Measurements from ENCODE around the gene SOX18. TPM values are rescaled to one million over a fixed set of nuclear protein-coding genes. Genes with fewer than 3 reads are reported as not detected.

SOX18 gene
- total and polyA plus RNA-seq, 2 experiments from 2014 or later = 0.21 TPM; not detected in 1

DNA sequence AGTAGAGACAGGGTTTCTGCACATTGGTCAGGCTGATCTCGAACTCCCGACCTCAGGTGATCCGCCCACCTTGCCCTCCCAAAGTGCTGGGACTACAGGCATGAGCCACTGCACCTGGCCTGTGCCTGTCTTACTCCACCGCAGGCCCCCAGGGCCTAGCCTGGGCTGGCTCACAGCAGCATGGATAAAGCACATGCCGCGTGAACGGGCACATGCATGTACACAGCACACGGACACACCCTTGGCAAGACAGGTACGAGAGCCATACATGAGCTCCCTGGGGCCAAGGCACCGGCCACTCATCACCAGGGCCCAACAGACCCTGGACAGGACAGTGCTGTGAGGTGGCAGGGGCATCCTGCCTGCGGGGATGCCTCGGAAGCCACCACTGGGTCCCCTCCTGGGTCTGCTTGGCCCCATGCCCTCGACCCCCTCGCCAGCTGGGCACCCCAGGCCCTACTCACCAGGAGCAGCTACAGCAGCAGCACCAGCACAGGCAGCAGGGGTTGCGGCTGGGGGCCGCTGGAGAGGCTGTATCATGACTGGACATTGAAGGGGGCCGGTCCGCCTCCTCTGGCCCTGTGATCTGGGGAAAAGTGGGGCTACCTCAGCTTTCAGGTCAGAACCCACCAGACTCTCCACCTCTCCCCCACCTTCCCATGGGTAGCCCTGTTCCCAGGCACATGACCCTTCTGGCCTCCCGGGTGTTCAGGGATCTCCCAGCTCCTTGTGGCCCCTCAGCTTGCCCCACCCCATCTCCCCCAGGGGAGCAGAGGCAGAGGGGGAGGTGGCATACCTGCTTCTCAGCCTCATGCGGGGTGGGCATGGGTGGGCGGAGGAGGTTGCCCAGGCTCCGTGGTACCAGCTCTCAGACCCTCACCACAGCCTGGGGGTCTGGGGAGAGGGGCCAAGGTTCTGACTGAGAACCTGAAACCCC is 26.9 kb upstream of the SOX18 start:
- H3K4me3 Mint-ChIP-seq = no peak overlapping the region
- no peak overlapping the region for H3K4me2 ChIP-seq
- H4K20me1 ChIP-seq (replicated peaks; ENCODE audit: insufficient read depth) = no peaks in the 10 kb centered on the region
- 0 out of 2 replicates have a peak, but pooled peaks cover 5% of the 10 kb centered on the region for H3F3A ChIP-seq (replicated peaks; ENCODE audit: low read depth)
- H3K27me3 ChIP-seq (ENCODE audit: insufficient read depth) = peaks cover 8% of the 10 kb centered on the region; the same call in 1 of the 2 replicates
- no peak overlapping the region for H2AFZ ChIP-seq
- H3K9me3 Mint-ChIP-seq = no peaks in the 10 kb centered on the region
- H3K27me3 Mint-ChIP-seq (ENCODE audit: insufficient read depth, low read depth, poor library complexity) = peaks cover 16% of the 10 kb centered on the region
- TF ChIP-seq, protein P1, sequence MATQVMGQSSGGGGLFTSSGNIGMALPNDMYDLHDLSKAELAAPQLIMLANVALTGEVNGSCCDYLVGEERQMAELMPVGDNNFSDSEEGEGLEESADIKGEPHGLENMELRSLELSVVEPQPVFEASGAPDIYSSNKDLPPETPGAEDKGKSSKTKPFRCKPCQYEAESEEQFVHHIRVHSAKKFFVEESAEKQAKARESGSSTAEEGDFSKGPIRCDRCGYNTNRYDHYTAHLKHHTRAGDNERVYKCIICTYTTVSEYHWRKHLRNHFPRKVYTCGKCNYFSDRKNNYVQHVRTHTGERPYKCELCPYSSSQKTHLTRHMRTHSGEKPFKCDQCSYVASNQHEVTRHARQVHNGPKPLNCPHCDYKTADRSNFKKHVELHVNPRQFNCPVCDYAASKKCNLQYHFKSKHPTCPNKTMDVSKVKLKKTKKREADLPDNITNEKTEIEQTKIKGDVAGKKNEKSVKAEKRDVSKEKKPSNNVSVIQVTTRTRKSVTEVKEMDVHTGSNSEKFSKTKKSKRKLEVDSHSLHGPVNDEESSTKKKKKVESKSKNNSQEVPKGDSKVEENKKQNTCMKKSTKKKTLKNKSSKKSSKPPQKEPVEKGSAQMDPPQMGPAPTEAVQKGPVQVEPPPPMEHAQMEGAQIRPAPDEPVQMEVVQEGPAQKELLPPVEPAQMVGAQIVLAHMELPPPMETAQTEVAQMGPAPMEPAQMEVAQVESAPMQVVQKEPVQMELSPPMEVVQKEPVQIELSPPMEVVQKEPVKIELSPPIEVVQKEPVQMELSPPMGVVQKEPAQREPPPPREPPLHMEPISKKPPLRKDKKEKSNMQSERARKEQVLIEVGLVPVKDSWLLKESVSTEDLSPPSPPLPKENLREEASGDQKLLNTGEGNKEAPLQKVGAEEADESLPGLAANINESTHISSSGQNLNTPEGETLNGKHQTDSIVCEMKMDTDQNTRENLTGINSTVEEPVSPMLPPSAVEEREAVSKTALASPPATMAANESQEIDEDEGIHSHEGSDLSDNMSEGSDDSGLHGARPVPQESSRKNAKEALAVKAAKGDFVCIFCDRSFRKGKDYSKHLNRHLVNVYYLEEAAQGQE (IDR thresholded peaks at IDR 0.05; ENCODE audit: unreplicated experiment) = no peak
- TF ChIP-seq EZH2 (IDR thresholded peaks at IDR 0.05; ENCODE audit: low read depth, unreplicated experiment) = no peak
- TF ChIP-seq CREB1 (CRISPR knock-in tag; IDR thresholded peaks at IDR 0.05; ENCODE audit: low read depth) = no peak
- TF ChIP-seq ZNF114 (CRISPR knock-in tag; IDR thresholded peaks at IDR 0.05) = no peak
- no peak for TF ChIP-seq EZH2phosphoT487 (IDR thresholded peaks at IDR 0.05; ENCODE audit: unreplicated experiment)
- TF ChIP-seq, protein P2, sequence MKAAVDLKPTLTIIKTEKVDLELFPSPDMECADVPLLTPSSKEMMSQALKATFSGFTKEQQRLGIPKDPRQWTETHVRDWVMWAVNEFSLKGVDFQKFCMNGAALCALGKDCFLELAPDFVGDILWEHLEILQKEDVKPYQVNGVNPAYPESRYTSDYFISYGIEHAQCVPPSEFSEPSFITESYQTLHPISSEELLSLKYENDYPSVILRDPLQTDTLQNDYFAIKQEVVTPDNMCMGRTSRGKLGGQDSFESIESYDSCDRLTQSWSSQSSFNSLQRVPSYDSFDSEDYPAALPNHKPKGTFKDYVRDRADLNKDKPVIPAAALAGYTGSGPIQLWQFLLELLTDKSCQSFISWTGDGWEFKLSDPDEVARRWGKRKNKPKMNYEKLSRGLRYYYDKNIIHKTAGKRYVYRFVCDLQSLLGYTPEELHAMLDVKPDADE (IDR thresholded peaks at IDR 0.05) = no peak
- no peak for TF ChIP-seq NANOG (IDR thresholded peaks at IDR 0.05; ENCODE audit: borderline replicate concordance)
- TF ChIP-seq JUNB (IDR thresholded peaks at IDR 0.05; ENCODE audit: unreplicated experiment) = no peak
- TF ChIP-seq, protein P3, sequence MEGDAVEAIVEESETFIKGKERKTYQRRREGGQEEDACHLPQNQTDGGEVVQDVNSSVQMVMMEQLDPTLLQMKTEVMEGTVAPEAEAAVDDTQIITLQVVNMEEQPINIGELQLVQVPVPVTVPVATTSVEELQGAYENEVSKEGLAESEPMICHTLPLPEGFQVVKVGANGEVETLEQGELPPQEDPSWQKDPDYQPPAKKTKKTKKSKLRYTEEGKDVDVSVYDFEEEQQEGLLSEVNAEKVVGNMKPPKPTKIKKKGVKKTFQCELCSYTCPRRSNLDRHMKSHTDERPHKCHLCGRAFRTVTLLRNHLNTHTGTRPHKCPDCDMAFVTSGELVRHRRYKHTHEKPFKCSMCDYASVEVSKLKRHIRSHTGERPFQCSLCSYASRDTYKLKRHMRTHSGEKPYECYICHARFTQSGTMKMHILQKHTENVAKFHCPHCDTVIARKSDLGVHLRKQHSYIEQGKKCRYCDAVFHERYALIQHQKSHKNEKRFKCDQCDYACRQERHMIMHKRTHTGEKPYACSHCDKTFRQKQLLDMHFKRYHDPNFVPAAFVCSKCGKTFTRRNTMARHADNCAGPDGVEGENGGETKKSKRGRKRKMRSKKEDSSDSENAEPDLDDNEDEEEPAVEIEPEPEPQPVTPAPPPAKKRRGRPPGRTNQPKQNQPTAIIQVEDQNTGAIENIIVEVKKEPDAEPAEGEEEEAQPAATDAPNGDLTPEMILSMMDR (conservative IDR thresholded peaks at IDR 0.05; ENCODE audit: low read depth in 2 of 2) = no peak
- TF ChIP-seq ZNF331 (CRISPR knock-in tag; IDR thresholded peaks at IDR 0.05; ENCODE audit: low read depth) = no peak
- no peak for TF ChIP-seq POLR2AphosphoS5 (IDR thresholded peaks at IDR 0.05; ENCODE audit: low read depth)
- ATAC-seq = no peak
- no peaks in the 10 kb centered on the region for H3K79me2 ChIP-seq (replicated peaks; ENCODE audit: insufficient read depth)
- DNase-seq (ENCODE audit: low spot score) = no peak
- H3K36me3 ChIP-seq (ENCODE audit: insufficient read depth) = no peaks in the 10 kb centered on the region
- peaks cover 11% of the 10 kb centered on the region; the same call in 1 of the 2 replicates for H3K4me1 ChIP-seq (ENCODE audit: insufficient read depth)
- peaks cover 15% of the 10 kb centered on the region; the same call in 2 of the 3 replicates for H3K4me1 Mint-ChIP-seq
- no peak overlapping the region for H3K27ac Mint-ChIP-seq
- H3K9me2 ChIP-seq (ENCODE audit: insufficient read depth) = no peaks in the 10 kb centered on the region
- H3K27ac ChIP-seq (ENCODE audit: low read depth) = no peak overlapping the region
- peaks cover 2% of the 10 kb centered on the region; the same call in 1 of the 3 replicates for H3K36me3 Mint-ChIP-seq (ENCODE audit: low read depth)
- no peak overlapping the region for H3K4me3 ChIP-seq

Measured in GM23338 (cell line).